ENCODE data around the gene POLR2J.

DNA sequence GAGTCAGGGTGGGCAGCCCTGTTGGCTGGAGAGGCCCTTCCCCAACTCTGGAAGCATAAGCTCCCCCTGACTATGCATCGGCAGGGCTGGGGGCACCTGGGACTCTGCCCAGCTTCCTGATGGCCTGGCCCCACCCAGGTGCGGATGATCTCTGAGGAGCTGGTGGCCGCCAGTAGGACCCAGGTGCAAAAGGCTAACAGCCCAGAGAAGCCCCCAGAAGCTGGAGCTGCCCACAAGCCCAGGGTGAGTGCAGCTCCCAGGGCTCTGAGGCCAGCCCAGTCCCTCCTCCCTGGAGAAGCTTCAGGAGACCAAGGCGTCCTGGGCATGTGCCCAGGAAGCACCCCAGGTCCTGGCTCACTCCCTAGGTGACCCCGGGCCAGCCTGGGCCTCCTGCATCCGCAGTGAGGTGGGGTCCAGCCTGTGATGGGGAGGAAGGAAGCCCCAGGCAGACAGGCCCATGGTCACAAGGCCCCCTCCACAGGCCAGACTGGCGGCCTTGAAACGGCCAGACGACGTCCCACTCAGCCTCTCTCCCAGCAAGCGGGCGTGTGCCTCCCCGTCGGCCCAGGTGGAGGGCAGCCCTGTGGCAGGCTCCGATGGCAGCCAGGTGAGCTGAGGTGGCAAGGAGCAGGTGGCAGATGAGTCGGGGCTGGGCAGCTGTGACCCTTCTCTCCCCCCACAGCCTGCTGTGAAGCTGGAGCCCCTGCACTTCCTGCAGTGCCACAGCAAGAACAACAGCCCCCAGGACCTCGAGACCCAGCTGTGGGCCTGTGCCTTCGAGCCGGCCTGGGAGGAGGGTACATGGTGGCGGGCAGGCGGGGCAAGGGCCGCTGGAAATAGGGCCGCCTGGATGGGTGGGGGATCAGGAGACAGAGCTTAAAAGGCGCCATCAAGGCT, 10.9 kb downstream of the POLR2J start:
- TF ChIP-seq EZH2phosphoT487 (IDR thresholded peaks at IDR 0.05; ENCODE audit: low read depth) (no peak), CTCF (IDR thresholded peaks at IDR 0.05; ENCODE audit: low read depth, low read length) (no peak)
